Measurements from ENCODE around the gene RBMS2.

The RBMS2 gene

DNA sequence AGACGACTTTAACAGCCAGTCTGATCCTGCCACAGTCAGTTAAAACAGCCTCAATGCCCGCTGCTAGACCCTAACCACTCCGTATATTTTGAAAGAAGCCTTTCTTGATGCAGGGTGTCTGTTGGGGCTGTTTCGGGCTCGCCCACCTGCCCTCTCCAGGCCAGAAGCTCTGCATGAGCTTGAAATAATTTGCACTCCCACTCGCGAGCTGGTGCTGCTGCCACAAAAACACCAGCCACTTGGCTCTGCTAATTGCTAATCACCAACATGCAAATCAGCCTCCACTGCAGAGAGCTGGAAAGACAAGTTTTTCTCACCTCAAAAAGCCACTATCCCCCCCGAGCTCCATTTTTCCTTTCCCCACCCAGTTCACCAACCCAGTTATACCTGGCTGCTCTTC is 93.0 kb downstream of the RBMS2 start:
- Histone ChIP-seq H3K27me3 (ENCODE audit: low read depth, low read length) (no peaks in the 10 kb centered on the region), H3K4me3 (ENCODE audit: low read depth in 1 of 2, low read length in 2 of 2) (no peak overlapping the region), H3K4me1 (ENCODE audit: control insufficient read depth in 1 of 2, insufficient read depth in 2 of 2, low read length in 2 of 2) (peaks cover 0 to 8% of the 10 kb centered on the region in 2 donors), H3K9me3 (ENCODE audit: control insufficient read depth in 1 of 2, low read length in 2 of 2) (no peaks in the 10 kb centered on the region), H3K27ac (ENCODE audit: low read length) (no peak overlapping the region), H3K36me3 (ENCODE audit: control insufficient read depth in 1 of 2, insufficient read depth in 2 of 2, low read length in 2 of 2) (peaks cover 79 to 83% of the 10 kb centered on the region in 2 donors)

- H3K9me3 ChIP-seq (ENCODE audit: control insufficient read depth in 1 of 2, low read length in 2 of 2): no peaks in the 10 kb centered on the region
- H3K27me3 ChIP-seq (ENCODE audit: low read depth, low read length): no peaks in the 10 kb centered on the region
- no peak overlapping the region for H3K27ac ChIP-seq (ENCODE audit: low read length)
- peaks cover 66 to 68% of the 10 kb centered on the region in 2 donors for H3K36me3 ChIP-seq (ENCODE audit: control insufficient read depth in 1 of 2, insufficient read depth in 2 of 2, low read length in 2 of 2)
- H3K4me3 ChIP-seq (ENCODE audit: low read depth in 1 of 2, low read length in 2 of 2): no peak overlapping the region
- peaks cover 0 to 8% of the 10 kb centered on the region in 2 donors for H3K4me1 ChIP-seq (ENCODE audit: control insufficient read depth in 1 of 2, insufficient read depth in 2 of 2, low read length in 2 of 2)
Measured at GRCh38 chr12:56616244-56616643, 94.6 kb downstream of the RBMS2 start.

- no peak overlapping the region for H3K4me3 ChIP-seq (ENCODE audit: low read depth in 1 of 2, low read length in 2 of 2)
- no peaks in the 10 kb centered on the region for H3K9me3 ChIP-seq (ENCODE audit: control insufficient read depth in 1 of 2, low read length in 2 of 2)
- H3K36me3 ChIP-seq (ENCODE audit: control insufficient read depth in 1 of 2, insufficient read depth in 2 of 2, low read length in 2 of 2): peaks cover 60 to 61% of the 10 kb centered on the region in 2 donors
- no peak overlapping the region for H3K27ac ChIP-seq (ENCODE audit: low read length)
- H3K4me1 ChIP-seq (ENCODE audit: control insufficient read depth in 1 of 2, insufficient read depth in 2 of 2, low read length in 2 of 2): peaks cover 0 to 8% of the 10 kb centered on the region in 2 donors
- no peaks in the 10 kb centered on the region for H3K27me3 ChIP-seq (ENCODE audit: low read depth, low read length)
Measured at GRCh38 chr12:56616925-56617324, 95.3 kb downstream of the RBMS2 start.

GRCh38 chr12:56622535-56622934 is 100.9 kb downstream of the RBMS2 start:
- Histone ChIP-seq H3K27ac (ENCODE audit: low read length) (no peak overlapping the region), H3K4me3 (ENCODE audit: low read depth in 1 of 2, low read length in 2 of 2) (no peak overlapping the region), H3K27me3 (ENCODE audit: low read depth, low read length) (no peaks in the 10 kb centered on the region), H3K36me3 (ENCODE audit: control insufficient read depth in 1 of 2, insufficient read depth in 2 of 2, low read length in 2 of 2) (peaks cover 10 to 19% of the 10 kb centered on the region in 2 donors), H3K9me3 (ENCODE audit: control insufficient read depth in 1 of 2, low read length in 2 of 2) (no peaks in the 10 kb centered on the region), H3K4me1 (ENCODE audit: control insufficient read depth in 1 of 2, insufficient read depth in 2 of 2, low read length in 2 of 2) (peaks cover 0 to 49% of the 10 kb centered on the region in 2 donors)

DNA sequence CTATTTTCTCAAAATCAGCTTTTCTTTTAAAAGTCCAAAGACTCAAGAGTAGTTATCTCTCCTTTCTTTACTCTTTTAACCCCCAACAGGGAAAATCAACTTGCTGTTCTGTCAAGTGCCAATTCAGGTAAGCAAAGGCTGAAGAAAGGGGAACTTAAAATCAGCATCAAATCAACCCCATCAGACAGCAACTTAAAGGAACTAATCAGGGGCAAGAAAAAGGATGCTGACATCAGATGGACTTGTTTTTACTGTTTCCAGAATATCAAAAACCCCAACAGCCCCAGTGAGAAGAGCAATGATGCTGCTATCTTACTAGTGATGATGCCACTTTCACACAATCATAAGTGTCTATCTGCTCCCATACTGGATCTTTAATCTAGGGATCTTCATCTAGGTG is 105.1 kb downstream of the RBMS2 start:
- peaks cover 4 to 65% of the 10 kb centered on the region in 2 donors for H3K4me1 ChIP-seq (ENCODE audit: control insufficient read depth in 1 of 2, insufficient read depth in 2 of 2, low read length in 2 of 2)
- no peaks in the 10 kb centered on the region for H3K9me3 ChIP-seq (ENCODE audit: control insufficient read depth in 1 of 2, low read length in 2 of 2)
- no peaks in the 10 kb centered on the region for H3K27me3 ChIP-seq (ENCODE audit: low read depth, low read length)
- H3K27ac ChIP-seq (ENCODE audit: low read length): peak overlapping the region; percentile 25
- H3K4me3 ChIP-seq (ENCODE audit: low read depth in 1 of 2, low read length in 2 of 2): no peak overlapping the region
- H3K36me3 ChIP-seq (ENCODE audit: control insufficient read depth in 1 of 2, insufficient read depth in 2 of 2, low read length in 2 of 2): peaks cover 9 to 13% of the 10 kb centered on the region in 2 donors

DNA sequence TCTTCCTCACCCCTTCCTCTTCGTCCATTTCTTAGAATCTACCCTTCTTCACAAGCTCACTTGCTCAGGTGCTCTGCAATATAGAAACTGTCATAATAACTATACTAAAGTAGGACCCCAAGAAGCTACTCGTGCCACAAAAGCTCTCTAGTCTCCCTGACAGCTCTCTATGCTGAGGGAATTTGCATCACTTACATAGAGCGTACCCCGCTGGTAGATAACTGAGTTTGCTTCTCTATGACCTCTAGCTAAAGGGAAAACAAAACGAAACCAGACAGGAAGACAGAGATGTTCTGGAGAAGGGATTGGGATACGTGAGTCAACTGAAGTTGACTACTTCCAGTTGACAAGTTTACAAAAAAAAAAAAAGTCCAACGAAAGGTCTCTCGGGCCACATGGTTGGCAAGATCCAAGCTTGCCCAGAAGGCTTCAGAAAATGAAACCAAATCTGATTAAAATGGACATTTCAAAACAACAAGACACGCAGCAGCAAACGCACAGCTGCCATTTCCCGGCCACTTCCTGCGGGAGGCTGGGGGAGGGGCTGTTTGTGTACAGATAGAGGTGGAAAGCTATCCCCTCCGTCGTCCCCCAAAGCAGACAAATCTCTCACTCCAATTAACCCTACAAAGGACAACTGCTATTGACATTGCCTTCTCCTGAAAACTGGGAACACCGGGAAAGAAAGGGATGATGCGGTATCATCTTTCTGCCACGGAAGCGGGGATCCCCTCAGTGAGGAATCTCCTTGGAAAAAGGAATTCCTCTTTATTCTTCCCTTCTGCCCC is 107.2 kb downstream of the RBMS2 start:
- Histone ChIP-seq H3K27me3 (ENCODE audit: low read depth, low read length) (no peaks in the 10 kb centered on the region), H3K27ac (ENCODE audit: low read length) (peak overlapping the region; percentile 97), H3K36me3 (ENCODE audit: control insufficient read depth in 1 of 2, insufficient read depth in 2 of 2, low read length in 2 of 2) (peaks cover 9 to 13% of the 10 kb centered on the region in 2 donors), H3K9me3 (ENCODE audit: control insufficient read depth in 1 of 2, low read length in 2 of 2) (no peaks in the 10 kb centered on the region), H3K4me3 (ENCODE audit: low read depth in 1 of 2, low read length in 2 of 2) (peak overlapping the region; percentile 94 to 97), H3K4me1 (ENCODE audit: control insufficient read depth in 1 of 2, insufficient read depth in 2 of 2, low read length in 2 of 2) (peaks cover 22 to 71% of the 10 kb centered on the region in 2 donors)

DNA sequence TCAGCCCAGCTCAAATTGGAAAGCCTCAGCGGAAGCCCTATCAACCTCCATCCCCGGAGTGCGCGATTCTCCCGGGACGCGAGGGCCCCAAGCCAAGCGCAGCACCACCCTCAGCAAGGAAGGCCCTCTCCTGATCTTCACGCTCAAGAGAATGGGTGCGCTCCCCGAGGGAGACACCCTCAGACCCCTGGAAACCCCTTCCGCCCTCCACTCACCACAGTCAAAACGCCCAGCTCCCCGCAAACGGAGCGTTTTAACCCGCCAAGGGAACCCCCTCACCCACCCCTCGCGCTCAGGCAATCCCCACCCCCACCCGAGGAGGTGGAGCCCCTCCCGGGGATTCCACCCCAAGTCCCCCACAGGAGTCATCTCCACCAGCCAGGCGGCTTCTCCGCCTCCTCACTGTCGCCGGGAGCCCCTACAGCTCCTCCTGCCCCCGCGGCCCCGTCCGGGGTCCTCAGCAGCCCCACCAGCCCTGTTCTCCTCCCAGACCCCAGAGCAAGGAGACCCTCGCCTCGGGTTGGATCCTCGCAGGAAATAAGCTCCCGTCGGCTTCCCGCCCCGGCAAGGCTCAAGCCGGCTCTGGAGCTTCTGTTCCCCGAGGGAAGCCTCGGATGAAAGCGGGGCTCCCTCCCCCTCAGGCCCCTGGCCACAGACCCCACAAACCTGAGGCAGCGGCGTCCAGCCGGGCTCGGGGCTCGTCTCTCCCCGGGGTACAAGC is 108.0 kb downstream of the RBMS2 start:
- Histone ChIP-seq H3K36me3 (ENCODE audit: control insufficient read depth in 1 of 2, insufficient read depth in 2 of 2, low read length in 2 of 2) (peaks cover 9 to 13% of the 10 kb centered on the region in 2 donors), H3K27me3 (ENCODE audit: low read depth, low read length) (no peaks in the 10 kb centered on the region), H3K4me3 (ENCODE audit: low read depth in 1 of 2, low read length in 2 of 2) (peak overlapping the region; percentile 94 to 97), H3K27ac (ENCODE audit: low read length) (peak overlapping the region; percentile 97), H3K9me3 (ENCODE audit: control insufficient read depth in 1 of 2, low read length in 2 of 2) (no peaks in the 10 kb centered on the region), H3K4me1 (ENCODE audit: control insufficient read depth in 1 of 2, insufficient read depth in 2 of 2, low read length in 2 of 2) (peaks cover 22 to 70% of the 10 kb centered on the region in 2 donors)

DNA sequence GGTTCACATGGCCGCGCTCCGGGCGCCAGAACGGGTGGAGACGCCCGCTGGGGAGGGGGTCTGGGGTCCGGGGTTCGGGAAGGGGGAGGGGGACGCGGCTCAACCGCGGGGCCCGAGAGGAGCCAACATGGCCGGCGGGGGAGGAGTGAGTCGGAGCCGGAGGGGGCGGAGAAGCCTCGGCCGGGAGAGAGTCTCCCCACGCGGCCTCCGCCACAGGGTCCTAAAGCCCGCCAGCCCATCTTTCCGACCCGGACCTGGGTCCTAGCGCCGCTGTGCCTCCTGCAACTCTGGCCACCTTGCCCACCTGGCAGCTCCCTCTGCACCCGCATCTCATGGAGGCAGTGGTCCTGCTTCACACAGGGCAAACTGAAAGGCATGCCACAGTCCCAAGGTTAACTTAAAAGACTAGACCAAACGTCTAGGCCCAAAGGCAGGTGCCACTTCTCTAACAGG is 108.6 kb downstream of the RBMS2 start, which contains the start of gene BAZ2A:
Gene BAZ2A, minus strand, starts transcription at position 147 of the 453 bp plus-strand sequence. CDS start 12,796 bp downstream, outside the sequence.
- H3K27ac ChIP-seq (ENCODE audit: low read length): peak within 1 kb of the TSS; percentile 97
- H3K36me3 ChIP-seq (ENCODE audit: control insufficient read depth in 1 of 2, insufficient read depth in 2 of 2, low read length in 2 of 2): peaks cover 9 to 13% of the 10 kb centered on the region in 2 donors
- H3K27me3 ChIP-seq (ENCODE audit: low read depth, low read length): no peaks in the 10 kb centered on the region
- H3K9me3 ChIP-seq (ENCODE audit: control insufficient read depth in 1 of 2, low read length in 2 of 2): no peaks in the 10 kb centered on the region
- peak within 1 kb of the TSS; percentile 94 to 97 for H3K4me3 ChIP-seq (ENCODE audit: low read depth in 1 of 2, low read length in 2 of 2)
- H3K4me1 ChIP-seq (ENCODE audit: control insufficient read depth in 1 of 2, insufficient read depth in 2 of 2, low read length in 2 of 2): peaks cover 22 to 66% of the 10 kb centered on the region in 2 donors

DNA sequence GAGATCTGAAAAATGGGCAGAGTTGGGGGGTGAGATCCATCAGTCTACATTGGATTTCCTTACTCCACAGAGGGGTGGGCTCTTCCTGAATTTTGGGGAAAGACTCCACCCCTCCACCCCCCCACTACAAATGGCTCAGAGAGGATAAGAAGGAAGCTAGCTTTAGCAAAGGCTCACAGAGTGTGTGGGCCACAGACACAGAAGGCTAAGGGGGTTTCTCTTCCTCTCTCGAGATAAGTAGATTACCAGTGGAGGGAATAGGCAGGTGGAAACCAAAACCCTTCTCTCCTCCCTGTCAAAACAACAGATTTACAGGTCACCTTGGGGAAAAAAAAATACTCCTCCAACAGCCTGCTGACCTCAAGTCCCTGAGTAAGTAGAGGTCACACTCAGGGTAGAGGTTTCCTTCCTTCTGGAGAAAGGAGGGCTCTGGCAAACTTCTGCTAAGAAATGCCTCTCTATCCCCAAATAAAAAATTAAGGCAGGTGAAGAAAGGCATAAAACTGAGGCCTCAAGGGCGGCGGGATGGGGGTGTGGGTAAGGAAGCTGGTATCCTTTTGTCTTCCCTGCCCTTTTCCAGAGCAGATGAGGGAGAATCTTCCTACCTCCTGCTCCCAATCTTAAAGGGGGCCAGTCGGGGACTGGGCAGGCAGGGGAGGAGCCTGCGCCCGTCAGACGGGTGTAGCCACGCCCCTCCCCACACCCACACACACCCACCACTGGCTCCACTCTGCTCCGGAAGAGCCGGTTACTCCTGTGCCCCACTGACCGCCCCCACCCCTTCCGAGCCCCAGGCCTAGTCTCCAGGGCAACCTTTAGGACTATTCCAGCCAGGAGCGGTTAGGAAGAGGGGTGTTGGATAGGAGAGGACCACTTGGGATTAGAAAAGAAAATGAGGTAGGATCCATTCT is 110.4 kb downstream of the RBMS2 start:
- Histone ChIP-seq H3K36me3 (ENCODE audit: control insufficient read depth in 1 of 2, insufficient read depth in 2 of 2, low read length in 2 of 2) (peaks cover 0 to 14% of the 10 kb centered on the region in 2 donors), H3K4me3 (ENCODE audit: low read depth in 1 of 2, low read length in 2 of 2) (peak overlapping the region; percentile 51 to 80), H3K9me3 (ENCODE audit: control insufficient read depth in 1 of 2, low read length in 2 of 2) (no peaks in the 10 kb centered on the region), H3K27me3 (ENCODE audit: low read depth, low read length) (no peaks in the 10 kb centered on the region), H3K27ac (ENCODE audit: low read length) (peak overlapping the region; percentile 34), H3K4me1 (ENCODE audit: control insufficient read depth in 1 of 2, insufficient read depth in 2 of 2, low read length in 2 of 2) (peaks cover 22 to 56% of the 10 kb centered on the region in 2 donors)

- no peaks in the 10 kb centered on the region for H3K9me3 ChIP-seq (ENCODE audit: control insufficient read depth in 1 of 2, low read length in 2 of 2)
- peaks cover 4 to 17% of the 10 kb centered on the region in 2 donors for H3K36me3 ChIP-seq (ENCODE audit: control insufficient read depth in 1 of 2, insufficient read depth in 2 of 2, low read length in 2 of 2)
- no peak overlapping the region for H3K27ac ChIP-seq (ENCODE audit: low read length)
- peaks cover 28 to 56% of the 10 kb centered on the region in 2 donors for H3K4me1 ChIP-seq (ENCODE audit: control insufficient read depth in 1 of 2, insufficient read depth in 2 of 2, low read length in 2 of 2)
- H3K4me3 ChIP-seq (ENCODE audit: low read depth in 1 of 2, low read length in 2 of 2): peak overlapping the region; percentile 51 to 80
- H3K27me3 ChIP-seq (ENCODE audit: low read depth, low read length): no peaks in the 10 kb centered on the region
Measured at GRCh38 chr12:56632701-56633467, 111.3 kb downstream of the RBMS2 start.

Data from muscle layer of duodenum (tissue), 2 donors.